ENCODE measurements around the gene PHACTR3.

The PHACTR3 gene

DNA sequence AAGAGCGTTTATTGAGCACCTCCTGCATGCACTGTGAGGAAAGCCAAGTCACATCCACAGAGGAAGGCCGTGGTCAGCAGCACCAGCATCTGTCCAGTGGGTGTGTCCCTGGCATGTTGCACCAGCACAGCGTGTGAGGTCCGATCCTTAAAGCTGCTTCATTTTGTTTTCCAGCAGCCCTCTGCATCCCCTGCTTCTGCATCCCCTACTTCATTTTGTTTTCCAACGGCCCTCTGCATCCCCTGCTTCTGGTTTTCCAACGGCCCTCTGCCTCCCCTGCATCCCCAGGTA lies 181.3 kb downstream of the PHACTR3 start:
- Histone ChIP-seq H4K5ac (ENCODE audit: low read length) (no peak overlapping the region), H2BK15ac (replicated peaks; ENCODE audit: low read depth) (no peak overlapping the region), H3K18ac (ENCODE audit: low read length) (no peak overlapping the region), H2AK5ac (ENCODE audit: low read length) (no peak overlapping the region), H3K23ac (ENCODE audit: low read length) (no peak overlapping the region), H3K56ac (ENCODE audit: low read length) (no peak overlapping the region), H4K8ac (ENCODE audit: low read depth, low read length) (no peak overlapping the region), H3K79me2 (ENCODE audit: control insufficient read depth, insufficient read depth, low read length) (no peaks in the 10 kb centered on the region), H3K4ac (ENCODE audit: low read depth, low read length) (no peak overlapping the region), H3K4me3 (ENCODE audit: low read length) (no peak overlapping the region), H2BK5ac (ENCODE audit: low read length) (no peak overlapping the region), H3K36me3 (ENCODE audit: control insufficient read depth, insufficient read depth, low read length) (no peaks in the 10 kb centered on the region), H3K27ac (ENCODE audit: low read depth, low read length) (no peak overlapping the region), H3K4me1 (ENCODE audit: control insufficient read depth, low read depth, low read length) (no peaks in the 10 kb centered on the region), H3K79me1 (ENCODE audit: low read length) (no peaks in the 10 kb centered on the region), H3K9ac (ENCODE audit: low read length) (no peak overlapping the region), H3K4me2 (ENCODE audit: low read length) (no peak overlapping the region), H3K27me3 (ENCODE audit: insufficient read depth, low read length, poor library complexity) (no peaks in the 10 kb centered on the region), H2BK120ac (ENCODE audit: low read depth, low read length) (no peak overlapping the region)
- no CpG with 5 or more reads among the region's 6 CpGs for WGBS (ENCODE audit: extremely low coverage, insufficient coverage, low lambda C conversion rate)
- DNase-seq: no peak

- H2BK15ac ChIP-seq (replicated peaks; ENCODE audit: low read depth): no peak overlapping the region
- no peak for DNase-seq
- H3K79me2 ChIP-seq (ENCODE audit: control insufficient read depth, insufficient read depth, low read length): no peaks in the 10 kb centered on the region
- H3K18ac ChIP-seq (ENCODE audit: low read length): no peak overlapping the region
- H3K36me3 ChIP-seq (ENCODE audit: control insufficient read depth, insufficient read depth, low read length): no peaks in the 10 kb centered on the region
- no CpG with 5 or more reads among the region's 10 CpGs for WGBS (ENCODE audit: extremely low coverage, insufficient coverage, low lambda C conversion rate)
- no peaks in the 10 kb centered on the region for H3K4me1 ChIP-seq (ENCODE audit: control insufficient read depth, low read depth, low read length)
- H3K4me3 ChIP-seq (ENCODE audit: low read length): no peak overlapping the region
- H3K27me3 ChIP-seq (ENCODE audit: insufficient read depth, low read length, poor library complexity): no peaks in the 10 kb centered on the region
- no peak overlapping the region for H3K23ac ChIP-seq (ENCODE audit: low read length)
- no peak overlapping the region for H3K9ac ChIP-seq (ENCODE audit: low read length)
- no peak overlapping the region for H3K4ac ChIP-seq (ENCODE audit: low read depth, low read length)
- no peak overlapping the region for H2BK120ac ChIP-seq (ENCODE audit: low read depth, low read length)
- H4K5ac ChIP-seq (ENCODE audit: low read length): no peak overlapping the region
- no peak overlapping the region for H2AK5ac ChIP-seq (ENCODE audit: low read length)
- H3K56ac ChIP-seq (ENCODE audit: low read length): no peak overlapping the region
- H4K8ac ChIP-seq (ENCODE audit: low read depth, low read length): no peak overlapping the region
- no peak overlapping the region for H3K27ac ChIP-seq (ENCODE audit: low read depth, low read length)
- H3K79me1 ChIP-seq (ENCODE audit: low read length): no peaks in the 10 kb centered on the region
- no peak overlapping the region for H2BK5ac ChIP-seq (ENCODE audit: low read length)
- H3K4me2 ChIP-seq (ENCODE audit: low read length): no peak overlapping the region
Observed at GRCh38 chr20:59785986-59786795, 181.9 kb downstream of the PHACTR3 start.

GRCh38 chr20:59786801-59787537 lies 182.6 kb downstream of the PHACTR3 start:
- H4K5ac ChIP-seq (ENCODE audit: low read length): no peak overlapping the region
- no peak overlapping the region for H3K4me2 ChIP-seq (ENCODE audit: low read length)
- H2BK120ac ChIP-seq (ENCODE audit: low read depth, low read length): no peak overlapping the region
- no peak overlapping the region for H3K23ac ChIP-seq (ENCODE audit: low read length)
- no peak overlapping the region for H3K18ac ChIP-seq (ENCODE audit: low read length)
- H3K9ac ChIP-seq (ENCODE audit: low read length): no peak overlapping the region
- H3K79me1 ChIP-seq (ENCODE audit: low read length): no peaks in the 10 kb centered on the region
- no peak overlapping the region for H2BK5ac ChIP-seq (ENCODE audit: low read length)
- DNase-seq: no peak
- no peak overlapping the region for H2BK15ac ChIP-seq (replicated peaks; ENCODE audit: low read depth)
- H2AK5ac ChIP-seq (ENCODE audit: low read length): no peak overlapping the region
- no peaks in the 10 kb centered on the region for H3K27me3 ChIP-seq (ENCODE audit: insufficient read depth, low read length, poor library complexity)
- WGBS (ENCODE audit: extremely low coverage, insufficient coverage, low lambda C conversion rate): no CpG with 5 or more reads among the region's 10 CpGs
- no peaks in the 10 kb centered on the region for H3K4me1 ChIP-seq (ENCODE audit: control insufficient read depth, low read depth, low read length)
- no peaks in the 10 kb centered on the region for H3K79me2 ChIP-seq (ENCODE audit: control insufficient read depth, insufficient read depth, low read length)
- H4K8ac ChIP-seq (ENCODE audit: low read depth, low read length): no peak overlapping the region
- H3K36me3 ChIP-seq (ENCODE audit: control insufficient read depth, insufficient read depth, low read length): no peaks in the 10 kb centered on the region
- no peak overlapping the region for H3K4ac ChIP-seq (ENCODE audit: low read depth, low read length)
- H3K56ac ChIP-seq (ENCODE audit: low read length): no peak overlapping the region
- H3K4me3 ChIP-seq (ENCODE audit: low read length): no peak overlapping the region
- H3K27ac ChIP-seq (ENCODE audit: low read depth, low read length): no peak overlapping the region

DNA sequence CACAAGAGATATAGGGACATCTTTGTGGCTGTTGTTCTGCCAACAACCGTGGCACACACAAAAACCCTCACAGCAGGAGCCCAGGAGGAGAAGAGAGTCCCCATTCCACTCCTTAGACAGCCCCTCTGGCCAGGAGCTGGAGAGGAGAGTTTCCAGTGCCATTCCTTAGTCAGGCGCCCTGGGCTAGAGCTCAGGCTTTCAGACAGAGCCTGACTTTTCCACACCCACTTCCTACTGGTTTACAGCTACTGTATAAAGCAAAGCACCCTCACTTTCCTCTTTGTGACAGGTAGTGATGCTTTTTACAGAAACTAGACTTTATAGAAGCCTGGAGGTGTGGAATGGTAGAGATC lies 183.2 kb downstream of the PHACTR3 start:
- Histone ChIP-seq H2BK15ac (replicated peaks; ENCODE audit: low read depth) (no peak overlapping the region), H3K27me3 (ENCODE audit: insufficient read depth, low read length, poor library complexity) (no peaks in the 10 kb centered on the region), H3K27ac (ENCODE audit: low read depth, low read length) (no peak overlapping the region), H2AK5ac (ENCODE audit: low read length) (no peak overlapping the region), H3K4ac (ENCODE audit: low read depth, low read length) (no peak overlapping the region), H2BK5ac (ENCODE audit: low read length) (no peak overlapping the region), H3K18ac (ENCODE audit: low read length) (no peak overlapping the region), H4K8ac (ENCODE audit: low read depth, low read length) (no peak overlapping the region), H3K79me2 (ENCODE audit: control insufficient read depth, insufficient read depth, low read length) (no peaks in the 10 kb centered on the region), H3K23ac (ENCODE audit: low read length) (no peak overlapping the region), H3K36me3 (ENCODE audit: control insufficient read depth, insufficient read depth, low read length) (no peaks in the 10 kb centered on the region), H4K5ac (ENCODE audit: low read length) (no peak overlapping the region), H3K79me1 (ENCODE audit: low read length) (no peaks in the 10 kb centered on the region), H3K4me3 (ENCODE audit: low read length) (no peak overlapping the region), H3K4me2 (ENCODE audit: low read length) (no peak overlapping the region), H3K9ac (ENCODE audit: low read length) (no peak overlapping the region), H3K56ac (ENCODE audit: low read length) (no peak overlapping the region), H2BK120ac (ENCODE audit: low read depth, low read length) (no peak overlapping the region), H3K4me1 (ENCODE audit: control insufficient read depth, low read depth, low read length) (no peaks in the 10 kb centered on the region)
- WGBS (ENCODE audit: extremely low coverage, insufficient coverage, low lambda C conversion rate): no CpG with 5 or more reads among the region's 2 CpGs
- no peak for DNase-seq

DNA sequence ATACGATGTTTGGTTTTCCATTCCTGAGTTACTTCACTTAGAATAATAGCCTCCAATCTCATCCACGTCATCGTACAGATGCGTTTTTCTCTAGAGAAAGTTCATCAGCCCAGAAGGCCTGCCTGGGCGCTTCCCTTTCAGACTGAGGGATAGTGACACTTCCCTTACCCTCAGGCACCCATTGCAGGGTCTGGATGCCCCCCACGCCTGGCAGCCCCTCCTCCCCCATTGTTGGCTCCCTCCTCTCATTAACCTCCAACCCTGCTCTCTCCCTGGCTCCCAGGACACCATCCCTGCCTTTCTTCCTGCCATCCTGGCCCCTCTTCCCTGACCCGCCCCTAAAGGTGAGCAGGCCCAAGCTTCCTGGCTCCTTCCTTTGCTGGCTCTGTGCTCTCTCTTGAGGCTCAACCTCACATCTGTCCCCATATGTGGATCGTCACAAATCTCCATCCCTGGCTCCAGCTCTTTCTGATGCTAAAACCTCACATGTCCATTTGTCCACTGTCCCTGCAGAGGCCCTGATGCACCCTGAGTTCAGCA lies 183.9 kb downstream of the PHACTR3 start:
- Histone ChIP-seq H3K79me1 (ENCODE audit: low read length) (no peaks in the 10 kb centered on the region), H2BK5ac (ENCODE audit: low read length) (no peak overlapping the region), H3K18ac (ENCODE audit: low read length) (no peak overlapping the region), H2AK5ac (ENCODE audit: low read length) (no peak overlapping the region), H3K4me2 (ENCODE audit: low read length) (no peak overlapping the region), H3K4ac (ENCODE audit: low read depth, low read length) (no peak overlapping the region), H2BK15ac (replicated peaks; ENCODE audit: low read depth) (no peak overlapping the region), H3K9ac (ENCODE audit: low read length) (no peak overlapping the region), H3K27me3 (ENCODE audit: insufficient read depth, low read length, poor library complexity) (no peaks in the 10 kb centered on the region), H3K79me2 (ENCODE audit: control insufficient read depth, insufficient read depth, low read length) (no peaks in the 10 kb centered on the region), H3K4me3 (ENCODE audit: low read length) (no peak overlapping the region), H3K56ac (ENCODE audit: low read length) (no peak overlapping the region), H3K4me1 (ENCODE audit: control insufficient read depth, low read depth, low read length) (no peaks in the 10 kb centered on the region), H4K8ac (ENCODE audit: low read depth, low read length) (no peak overlapping the region), H4K5ac (ENCODE audit: low read length) (no peak overlapping the region), H3K23ac (ENCODE audit: low read length) (no peak overlapping the region), H2BK120ac (ENCODE audit: low read depth, low read length) (no peak overlapping the region), H3K36me3 (ENCODE audit: control insufficient read depth, insufficient read depth, low read length) (no peaks in the 10 kb centered on the region), H3K27ac (ENCODE audit: low read depth, low read length) (no peak overlapping the region)
- no peak for DNase-seq
- WGBS (ENCODE audit: extremely low coverage, insufficient coverage, low lambda C conversion rate): no CpG with 5 or more reads among the region's 8 CpGs
